ENCODE results near the gene PLAAT2. TPM values are rescaled to one million over a fixed set of nuclear protein-coding genes. Genes with fewer than 3 reads are reported as not detected.
"Not testable (repeated sequence)": the region's sequence is repeated elsewhere in the genome, so short reads cannot be mapped to it uniquely, and the experiment has no call there.

PLAAT2 gene
- total and polyA plus RNA-seq, 9 of the 15 experiments (the other 6 are each of a cell fraction or from before 2014, with no cell fraction given) = not detected

- TF ChIP-seq ID3 (CRISPR knock-in tag; IDR thresholded peaks at IDR 0.05) (peak; percentile 81; the same call in 1 of the 2 replicates), ID3 (tag; IDR thresholded peaks at IDR 0.05) (peak; percentile 99), MAZ (CRISPR knock-in tag; conservative IDR thresholded peaks at IDR 0.05 in 1 of 2, IDR thresholded peaks at IDR 0.05 in 1 of 2) (peak in 1 of 2 experiments; percentile 85; a peak in 2 of 4 replicates), NR4A1 (CRISPR knock-in tag; IDR thresholded peaks at IDR 0.05) (peak; percentile 96; the same call in 1 of the 2 replicates), NR4A1 (tag; IDR thresholded peaks at IDR 0.05) (peak; percentile 99), TFE3 (CRISPR knock-in tag; IDR thresholded peaks at IDR 0.05) (peak; percentile 51), NFE2L1 (tag; IDR thresholded peaks at IDR 0.05; ENCODE audit: borderline replicate concordance, low read depth) (peak; percentile 60; the same call in 1 of the 2 replicates), CEBPB (tag; IDR thresholded peaks at IDR 0.05) (peak; percentile 57), TAF1 (IDR thresholded peaks at IDR 0.05; ENCODE audit: control insufficient read depth, extremely low read depth, insufficient read depth, low read length, severe bottlenecking) (peak; percentile 24), YY1 (IDR thresholded peaks at IDR 0.05; ENCODE audit: borderline replicate concordance in 1 of 3, control insufficient read depth in 1 of 3, extremely low read depth in 1 of 3, insufficient read depth in 3 of 3, insufficient read length in 1 of 3, insufficient replicate concordance in 2 of 3, low read depth in 1 of 3, low read length in 2 of 3) (peak in 1 of 3 experiments; percentile 78), ZBTB17 (CRISPR knock-in tag; IDR thresholded peaks at IDR 0.05) (peak; percentile 93), NR2F6 (CRISPR knock-in tag; IDR thresholded peaks at IDR 0.05) (peak; percentile 83; the same call in 1 of the 2 replicates), RREB1 (CRISPR knock-in tag; IDR thresholded peaks at IDR 0.05) (peak; percentile 99), ATF1 (tag; IDR thresholded peaks at IDR 0.05) (peak; percentile 34), ZNF140 (CRISPR knock-in tag; IDR thresholded peaks at IDR 0.05) (peak; percentile 82; the same call in 1 of the 2 replicates), SMAD3 (CRISPR knock-in tag; conservative IDR thresholded peaks at IDR 0.05) (peak; percentile 96), HDAC8 (tag; IDR thresholded peaks at IDR 0.05) (peak; percentile 98), IFI16 (CRISPR knock-in tag; IDR thresholded peaks at IDR 0.05) (peak; percentile 88)
- not testable (repeated sequence) for TF ChIP-seq ATF1 (CRISPR knock-in tag; IDR thresholded peaks at IDR 0.05)
These were observed 31.9 kb downstream of the PLAAT2 start (continued) for GRCh38 chr11:63531074-63531792.

All from K562 (cell line).